ENCODE results near the gene KCNK4.

KCNK4 gene

DNA sequence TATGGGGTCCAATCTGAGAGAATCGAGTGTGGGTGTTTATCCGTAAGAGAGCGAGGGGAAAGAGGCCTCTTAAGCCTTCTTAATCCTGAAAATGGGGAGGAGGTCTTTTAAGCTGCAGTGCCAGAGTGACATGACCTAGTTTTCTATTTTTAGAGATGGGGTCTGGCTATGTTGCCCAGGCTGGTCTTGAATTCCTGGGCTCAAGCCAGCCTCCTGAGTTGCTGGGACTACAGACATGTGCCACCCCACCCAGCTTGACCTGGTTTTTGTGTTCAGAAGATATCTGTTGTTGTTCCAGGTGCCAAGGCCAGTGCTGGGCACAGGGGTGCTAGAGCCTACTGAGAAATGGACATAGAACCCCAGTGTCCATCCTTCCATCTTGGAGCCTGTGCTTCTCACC, 8.0 kb upstream of the KCNK4 start:
- DNase-seq (ENCODE audit: extremely low spot score): no peak
- ChIA-PET POLR2A (interaction anchor here (2.7 kb wide), 1 partner anchor 11 kb away, joined by 11 read pairs; no protein-coding TSS in a partner anchor), CTCF (interaction anchor here (0.7 to 14.3 kb wide), 3 partner anchors 11 to 33 kb away, joined by 3 to 186 read pairs (median 21); partner anchors contain the start of genes CATSPERZ and ESRRA)
- TF ChIP-seq, protein P1, sequence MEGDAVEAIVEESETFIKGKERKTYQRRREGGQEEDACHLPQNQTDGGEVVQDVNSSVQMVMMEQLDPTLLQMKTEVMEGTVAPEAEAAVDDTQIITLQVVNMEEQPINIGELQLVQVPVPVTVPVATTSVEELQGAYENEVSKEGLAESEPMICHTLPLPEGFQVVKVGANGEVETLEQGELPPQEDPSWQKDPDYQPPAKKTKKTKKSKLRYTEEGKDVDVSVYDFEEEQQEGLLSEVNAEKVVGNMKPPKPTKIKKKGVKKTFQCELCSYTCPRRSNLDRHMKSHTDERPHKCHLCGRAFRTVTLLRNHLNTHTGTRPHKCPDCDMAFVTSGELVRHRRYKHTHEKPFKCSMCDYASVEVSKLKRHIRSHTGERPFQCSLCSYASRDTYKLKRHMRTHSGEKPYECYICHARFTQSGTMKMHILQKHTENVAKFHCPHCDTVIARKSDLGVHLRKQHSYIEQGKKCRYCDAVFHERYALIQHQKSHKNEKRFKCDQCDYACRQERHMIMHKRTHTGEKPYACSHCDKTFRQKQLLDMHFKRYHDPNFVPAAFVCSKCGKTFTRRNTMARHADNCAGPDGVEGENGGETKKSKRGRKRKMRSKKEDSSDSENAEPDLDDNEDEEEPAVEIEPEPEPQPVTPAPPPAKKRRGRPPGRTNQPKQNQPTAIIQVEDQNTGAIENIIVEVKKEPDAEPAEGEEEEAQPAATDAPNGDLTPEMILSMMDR (IDR thresholded peaks at IDR 0.05; ENCODE audit: control extremely low read depth, extremely low read depth, low read depth, missing control alignments): no peak

DNA sequence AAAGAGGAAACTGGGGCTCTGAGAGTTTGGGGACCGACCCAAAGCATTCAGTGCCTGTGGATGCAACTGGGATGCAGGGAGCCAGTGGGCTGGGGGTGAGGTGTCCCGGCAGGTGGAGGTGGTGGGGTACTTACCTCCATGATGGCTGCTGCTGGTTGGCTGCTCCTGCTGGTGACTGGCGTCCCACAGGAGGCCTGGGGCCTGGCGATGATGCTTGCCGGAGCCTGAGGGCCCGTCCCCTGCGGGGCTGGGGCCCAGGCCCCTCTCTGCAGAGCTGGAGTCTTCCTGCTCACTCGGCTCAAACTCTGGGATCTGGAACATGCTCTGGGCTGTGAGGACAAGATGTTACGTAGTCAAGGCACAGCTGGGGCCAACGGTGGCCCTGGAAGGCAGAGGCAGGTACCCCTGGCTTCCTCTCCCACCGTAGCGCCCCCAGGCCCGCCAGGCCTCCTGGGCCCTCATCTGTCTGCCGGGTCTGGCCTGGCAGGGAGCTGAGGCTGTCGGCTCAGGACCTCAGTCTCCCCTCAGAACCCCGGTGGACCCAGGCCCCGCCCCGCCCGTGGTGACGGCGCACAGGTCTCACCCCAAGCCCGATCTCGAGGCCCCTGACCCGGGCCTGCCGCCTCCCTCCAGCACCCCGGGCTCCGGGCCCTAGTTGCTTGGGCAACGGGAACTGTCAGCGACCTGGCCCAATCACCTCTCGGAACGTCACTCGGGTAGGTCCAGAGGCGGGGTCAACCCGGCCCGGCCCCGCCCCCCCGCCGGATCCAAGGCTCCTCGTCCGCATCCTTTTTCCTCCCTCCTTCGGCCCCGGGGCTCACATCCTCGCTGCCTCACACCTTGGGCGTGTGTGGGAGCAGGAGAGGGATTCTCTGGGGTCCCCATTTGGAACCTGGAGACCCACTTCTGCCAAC, 6.8 kb upstream of the KCNK4 start, which contains the start of gene BAD:
Gene BAD, minus strand, starts transcription at position 618 of the 914 bp plus-strand sequence. Its CDS starts 297 bp downstream, at position 321.
- TF ChIP-seq, protein P1 (IDR thresholded peaks at IDR 0.05; ENCODE audit: control extremely low read depth, extremely low read depth, low read depth, missing control alignments): peak; percentile 0
- CTCF ChIA-PET: interaction anchor here (1.2 to 14.3 kb wide), 4 partner anchors 13 to 79 kb away, joined by 3 to 186 read pairs (median 14); partner anchors contain the start of genes CATSPERZ and ESRRA
- DNase-seq (ENCODE audit: extremely low spot score): peak; percentile 99
- POLR2A ChIA-PET: interaction anchor here (0.8 to 2.7 kb wide), 4 partner anchors 13 to 99 kb away, joined by 3 to 11 read pairs (median 4); partner anchors contain the start of genes NUDT22 and STIP1

DNA sequence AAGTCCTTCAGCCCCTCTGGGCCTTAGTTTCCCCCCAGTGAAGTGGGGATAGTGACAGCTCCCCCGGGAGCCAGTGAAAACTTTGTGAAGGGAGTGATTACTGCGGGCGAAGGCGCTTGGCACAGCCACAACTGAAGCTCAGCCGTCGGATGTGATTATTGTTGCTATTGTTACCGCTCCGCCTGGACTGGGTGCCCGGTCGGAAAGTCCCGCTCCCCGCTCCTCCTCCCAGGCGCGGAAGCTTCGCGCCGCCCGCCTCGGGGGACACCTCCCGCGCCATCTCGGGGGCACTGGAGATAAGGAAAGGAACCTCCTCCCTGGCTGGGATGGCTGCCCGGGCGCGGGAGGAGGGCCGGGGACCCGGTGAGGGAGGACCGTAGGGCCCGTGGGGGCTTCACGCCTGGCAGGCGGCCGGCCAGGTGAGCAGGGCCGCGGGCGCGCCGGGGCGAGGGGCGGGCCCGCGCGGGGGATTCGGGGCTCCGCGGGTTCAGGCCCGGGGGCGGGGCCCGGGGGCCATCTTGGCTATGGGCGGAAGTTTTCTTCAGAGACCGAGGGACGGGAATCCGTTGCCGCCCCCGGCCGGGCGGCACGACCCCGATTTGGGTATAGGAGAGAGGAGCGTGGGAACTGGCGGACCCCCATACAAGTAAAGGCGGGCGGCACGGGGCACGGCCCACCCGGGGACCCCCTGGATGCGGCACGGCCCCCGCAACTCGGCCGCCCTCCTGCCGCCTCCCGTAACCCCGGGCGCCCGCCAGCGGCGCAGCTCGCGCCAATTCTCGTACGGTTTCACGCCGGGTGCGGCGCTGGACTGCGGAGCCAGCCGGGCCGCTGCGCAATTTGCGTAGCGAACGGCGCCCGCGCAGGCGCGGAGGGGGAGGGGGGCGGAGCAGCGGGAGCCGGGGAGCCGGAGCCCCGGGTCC, 5.9 kb upstream of the KCNK4 start, which contains the start of gene GPR137:
Gene GPR137, plus strand, starts transcription at position 887 of the 923 bp plus-strand sequence. CDS start 677 bp downstream, outside the sequence.
- peak; percentile 94 for DNase-seq (ENCODE audit: extremely low spot score)
- CTCF ChIA-PET: interaction anchor here (1.2 to 14.3 kb wide), 4 partner anchors 13 to 80 kb away, joined by 3 to 186 read pairs (median 14); partner anchors contain the start of genes CATSPERZ and ESRRA
- POLR2A ChIA-PET: interaction anchor here (0.6 to 2.7 kb wide), 5 partner anchors 14 to 100 kb away, joined by 3 to 11 read pairs (median 4); partner anchors contain the start of genes NUDT22 and STIP1
- TF ChIP-seq, protein P1 (IDR thresholded peaks at IDR 0.05; ENCODE audit: control extremely low read depth, extremely low read depth, low read depth, missing control alignments): peak; percentile 6

DNA sequence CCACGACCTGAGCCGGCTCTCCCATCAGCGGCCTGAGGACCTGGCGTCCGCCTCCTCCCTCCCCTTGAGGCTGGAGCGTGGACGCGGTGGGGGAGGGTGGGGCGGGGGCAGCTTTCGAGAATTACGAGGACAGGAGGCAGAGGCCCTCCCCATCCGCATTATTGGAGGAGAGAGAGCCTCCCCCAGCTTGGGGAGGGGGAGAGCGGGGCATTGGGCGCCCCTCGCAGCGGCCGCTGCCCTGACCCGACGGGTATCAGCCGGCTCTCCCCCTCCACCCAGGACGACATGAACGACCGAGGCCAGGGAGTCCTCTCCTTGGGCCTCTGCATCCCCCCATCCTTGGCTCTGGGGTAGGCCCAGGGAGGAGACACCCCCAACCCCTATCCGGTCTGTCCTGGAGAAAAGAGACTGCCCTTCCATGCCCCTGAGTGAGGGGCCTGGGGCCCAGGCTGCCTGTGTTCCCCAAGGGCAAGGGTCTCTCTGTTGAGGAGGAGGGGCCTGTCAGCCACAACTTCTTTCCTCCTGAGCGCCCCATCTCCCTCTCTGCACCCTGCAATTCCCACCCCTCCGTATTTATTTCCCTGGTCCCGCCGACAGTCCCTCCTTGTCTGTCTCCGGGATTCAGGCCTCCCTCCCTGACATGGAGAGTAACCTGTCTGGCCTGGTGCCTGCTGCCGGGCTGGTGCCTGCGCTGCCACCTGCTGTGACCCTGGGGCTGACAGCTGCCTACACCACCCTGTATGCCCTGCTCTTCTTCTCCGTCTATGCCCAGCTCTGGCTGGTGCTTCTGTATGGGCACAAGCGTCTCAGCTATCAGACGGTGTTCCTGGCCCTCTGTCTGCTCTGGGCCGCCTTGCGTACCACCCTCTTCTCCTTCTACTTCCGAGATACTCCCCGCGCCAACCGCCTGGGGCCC, 5.0 kb upstream of the KCNK4 start:
- TF ChIP-seq, protein P1 (IDR thresholded peaks at IDR 0.05; ENCODE audit: control extremely low read depth, extremely low read depth, low read depth, missing control alignments): peak; percentile 19
- CTCF ChIA-PET: interaction anchor here (1.3 to 14.3 kb wide), 3 partner anchors 17 to 81 kb away, joined by 3 to 186 read pairs (median 6); partner anchors contain the start of genes CATSPERZ and ESRRA
- POLR2A ChIA-PET: interaction anchor here (0.6 kb wide), 1 partner anchor 15 kb away, joined by 4 read pairs; no protein-coding TSS in a partner anchor
- no peak for DNase-seq (ENCODE audit: extremely low spot score)

DNA sequence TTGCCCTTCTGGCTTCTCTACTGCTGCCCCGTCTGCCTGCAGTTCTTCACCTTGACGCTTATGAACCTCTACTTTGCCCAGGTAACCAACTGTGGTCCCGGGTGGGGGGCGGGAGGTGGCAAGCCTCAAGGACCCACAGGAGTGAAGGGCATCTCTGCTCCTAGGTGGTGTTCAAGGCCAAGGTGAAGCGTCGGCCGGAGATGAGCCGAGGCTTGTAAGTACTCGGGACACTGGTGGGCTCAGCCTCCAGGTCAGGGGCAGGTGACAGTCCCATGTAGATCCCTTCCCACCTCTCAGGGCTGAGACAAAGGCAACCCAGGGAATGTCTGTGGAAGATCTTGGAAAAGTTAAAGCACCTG, 4.3 kb upstream of the KCNK4 start:
- ChIA-PET CTCF (interaction anchor here (1.3 to 14.3 kb wide), 2 partner anchors 16 to 24 kb away, joined by 3 to 186 read pairs; partner anchors contain the start of genes CATSPERZ and ESRRA), POLR2A (no interaction called here)
- TF ChIP-seq, protein P1 (IDR thresholded peaks at IDR 0.05; ENCODE audit: control extremely low read depth, extremely low read depth, low read depth, missing control alignments): no peak
- DNase-seq (ENCODE audit: extremely low spot score): no peak

Measured in GM10248 (cell line).